Vagina (tissue), 2 donors: ENCODE data around the gene DST.

ENCODE experiments used
- POLR2A ChIP-seq, 2 donors: fragments of 450-650 bp; IDR thresholded peaks; one replicate each; pipeline ENCODE4 v1.6.1; 2017; ENCODE audit warnings: antibody characterized with exemption in 2 of 2, mild to moderate bottlenecking in 2 of 2, moderate library complexity in 2 of 2
- TF ChIP-seq, protein P1 (sequence below), 3 experiments: fragments of 450-650 bp in 2 of 3; fragments of 200-600 bp in 1 of 3; sonication (generic) in 1 of 3; IDR thresholded peaks; one replicate each; pipeline ENCODE4 v1.5.1; 2017 to 2019; ENCODE audit warnings: antibody characterized with exemption in 3 of 3, mild to moderate bottlenecking in 2 of 3, moderate library complexity in 2 of 3

DNA sequence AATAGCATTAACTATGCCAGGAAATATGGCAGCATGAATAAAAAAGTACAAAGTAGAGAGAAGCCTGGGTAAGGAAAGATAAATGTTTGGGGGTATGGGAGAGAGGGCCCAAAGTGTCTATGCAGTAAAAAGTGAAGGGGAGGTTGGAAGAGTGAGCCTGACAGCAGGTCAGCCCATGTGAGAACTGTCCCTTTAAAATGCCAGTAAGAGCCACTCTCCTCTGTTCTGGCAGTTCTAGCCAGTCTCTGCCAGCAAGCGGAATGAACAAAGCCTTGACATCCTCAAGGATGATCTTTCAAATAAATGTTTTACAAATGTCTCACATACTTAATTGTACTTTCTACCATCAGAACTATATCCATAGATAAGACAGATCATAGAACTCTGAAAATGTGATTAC is 164.5 kb downstream of the DST start:
- TF ChIP-seq, protein P1, sequence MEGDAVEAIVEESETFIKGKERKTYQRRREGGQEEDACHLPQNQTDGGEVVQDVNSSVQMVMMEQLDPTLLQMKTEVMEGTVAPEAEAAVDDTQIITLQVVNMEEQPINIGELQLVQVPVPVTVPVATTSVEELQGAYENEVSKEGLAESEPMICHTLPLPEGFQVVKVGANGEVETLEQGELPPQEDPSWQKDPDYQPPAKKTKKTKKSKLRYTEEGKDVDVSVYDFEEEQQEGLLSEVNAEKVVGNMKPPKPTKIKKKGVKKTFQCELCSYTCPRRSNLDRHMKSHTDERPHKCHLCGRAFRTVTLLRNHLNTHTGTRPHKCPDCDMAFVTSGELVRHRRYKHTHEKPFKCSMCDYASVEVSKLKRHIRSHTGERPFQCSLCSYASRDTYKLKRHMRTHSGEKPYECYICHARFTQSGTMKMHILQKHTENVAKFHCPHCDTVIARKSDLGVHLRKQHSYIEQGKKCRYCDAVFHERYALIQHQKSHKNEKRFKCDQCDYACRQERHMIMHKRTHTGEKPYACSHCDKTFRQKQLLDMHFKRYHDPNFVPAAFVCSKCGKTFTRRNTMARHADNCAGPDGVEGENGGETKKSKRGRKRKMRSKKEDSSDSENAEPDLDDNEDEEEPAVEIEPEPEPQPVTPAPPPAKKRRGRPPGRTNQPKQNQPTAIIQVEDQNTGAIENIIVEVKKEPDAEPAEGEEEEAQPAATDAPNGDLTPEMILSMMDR (IDR thresholded peaks at IDR 0.05), result no peak
- TF ChIP-seq POLR2A (IDR thresholded peaks at IDR 0.05), result no peak
